ENCODE measurements around the gene MOB2. TPM values are rescaled to one million over a fixed set of nuclear protein-coding genes. Genes with fewer than 3 reads are reported as not detected.
A peak's percentile ranks its signal among the peaks of the same experiment; 100 is the strongest.

Gene MOB2
- total RNA-seq, 5 donors from 2014 or later (not counting 1 experiment from before 2014, with no cell fraction given), result 49.6 to 79.2 (median 72.6) TPM

DNA sequence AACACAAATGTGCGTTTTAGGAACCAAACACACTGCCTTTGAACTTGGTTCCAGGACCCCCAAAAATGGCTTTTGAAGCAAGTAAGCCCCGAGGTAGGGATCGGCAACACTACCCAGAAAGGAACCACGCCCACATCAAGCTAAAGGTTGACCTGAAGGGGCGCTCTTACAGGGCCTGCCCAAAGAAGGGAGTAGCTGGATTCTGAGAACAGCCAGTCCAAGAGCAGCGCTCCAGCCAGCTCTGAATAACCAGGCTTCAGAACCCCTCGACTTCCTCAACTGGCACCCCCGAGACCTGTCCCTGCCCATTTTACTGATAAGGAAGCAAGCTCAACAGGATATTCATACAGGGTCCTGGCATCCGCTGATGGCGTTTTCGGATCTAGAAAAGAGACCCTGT is 18.9 kb upstream of the MOB2 start:
- ATAC-seq (replicated peaks in 1 of 4) (no peak), DNase-seq (no peak)
- Histone ChIP-seq H3K27ac (ENCODE audit: low read length) (no peak overlapping the region), H3K9me3 (no peaks in the 10 kb centered on the region), H3K27me3 (replicated peaks in 1 of 2; ENCODE audit: control insufficient read depth in 2 of 2, extremely low read depth in 1 of 2, insufficient read depth in 2 of 2, low read length in 1 of 2) (no peaks in the 10 kb centered on the region), H3K4me3 (ENCODE audit: control insufficient read depth in 1 of 2, extremely low read depth in 1 of 2, low read length in 1 of 2) (no peak overlapping the region), H3K36me3 (ENCODE audit: control insufficient read depth in 2 of 2, extremely low read depth in 1 of 2, insufficient read depth in 1 of 2, low read length in 1 of 2) (peaks cover 3% of the 10 kb centered on the region in 2 donors), H3K4me1 (ENCODE audit: control insufficient read depth in 1 of 2, extremely low read depth in 1 of 2, insufficient read depth in 2 of 2, low read length in 2 of 2) (peaks cover 0 to 62% of the 10 kb centered on the region in 2 experiments)
- CTCF ChIA-PET, result no interaction called here
- Mint-ChIP-seq H3K36me3 (peaks cover 4% of the 10 kb centered on the region), H3K4me3 (no peak overlapping the region), H3K9me3 (no peaks in the 10 kb centered on the region), H3K27ac (no peak overlapping the region), H3K27me3 (no peaks in the 10 kb centered on the region), H3K4me1 (peaks cover 41 to 47% (median 42%) of the 10 kb centered on the region in 3 donors)
- POLR2A ChIA-PET, result no interaction called here
- WGBS (ENCODE audit: insufficient coverage), result 92% methylated on average over 11 of the region's 11 CpGs

DNA sequence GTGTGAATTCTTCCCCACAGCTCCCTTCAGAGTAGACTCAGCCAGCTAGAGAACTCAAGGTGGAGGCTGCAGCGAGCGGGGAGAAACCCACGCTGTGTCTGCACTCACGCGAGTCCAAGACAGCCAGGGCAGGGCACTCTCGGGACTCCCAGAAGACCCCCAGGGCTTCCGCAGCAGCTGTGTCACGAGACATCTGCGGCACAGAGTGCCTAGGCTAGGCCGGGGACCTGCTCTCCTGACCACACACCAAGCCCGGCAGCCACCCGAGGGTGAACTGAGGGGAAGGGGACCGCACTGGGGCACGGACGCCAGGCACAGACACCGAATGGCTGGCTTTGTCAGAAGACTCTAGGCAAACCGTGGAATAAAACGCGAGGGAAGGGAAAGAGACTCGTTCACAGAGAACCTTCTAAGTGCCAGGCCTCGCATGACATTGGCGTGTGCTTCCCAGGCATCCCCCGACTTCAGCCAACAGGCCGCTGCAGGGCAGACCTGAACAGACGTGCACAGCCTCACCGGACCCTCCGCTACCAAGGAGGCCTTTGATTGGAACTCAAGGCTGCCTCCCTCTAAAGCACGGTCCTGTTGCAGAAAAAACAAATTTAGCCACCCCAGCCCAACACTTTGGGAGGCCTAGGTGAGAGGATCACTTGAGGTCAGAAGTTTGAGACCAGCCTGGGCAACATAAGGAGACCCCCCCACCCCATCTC is 18.2 kb upstream of the MOB2 start:
- Histone ChIP-seq H3K27me3 (replicated peaks in 1 of 2; ENCODE audit: control insufficient read depth in 2 of 2, extremely low read depth in 1 of 2, insufficient read depth in 2 of 2, low read length in 1 of 2) (no peaks in the 10 kb centered on the region), H3K36me3 (ENCODE audit: control insufficient read depth in 2 of 2, extremely low read depth in 1 of 2, insufficient read depth in 1 of 2, low read length in 1 of 2) (peaks cover 3 to 9% of the 10 kb centered on the region in 2 donors), H3K4me3 (ENCODE audit: control insufficient read depth in 1 of 2, extremely low read depth in 1 of 2, low read length in 1 of 2) (no peak overlapping the region), H3K9me3 (no peaks in the 10 kb centered on the region), H3K4me1 (ENCODE audit: control insufficient read depth in 1 of 2, extremely low read depth in 1 of 2, insufficient read depth in 2 of 2, low read length in 2 of 2) (peaks cover 0 to 65% of the 10 kb centered on the region in 2 experiments), H3K27ac (ENCODE audit: low read length) (no peak overlapping the region)
- Mint-ChIP-seq H3K36me3 (peaks cover 8% of the 10 kb centered on the region), H3K4me1 (peaks cover 41 to 49% (median 47%) of the 10 kb centered on the region in 3 donors), H3K4me3 (no peak overlapping the region), H3K27me3 (no peaks in the 10 kb centered on the region), H3K9me3 (no peaks in the 10 kb centered on the region), H3K27ac (peak overlapping the region in 1 of 2 donors; percentile 28)
- no peak for ATAC-seq (replicated peaks in 1 of 4)
- ChIA-PET CTCF (no interaction called here), POLR2A (no interaction called here)
- no peak for DNase-seq
- 96% methylated on average over 26 of the region's 28 CpGs for WGBS (ENCODE audit: insufficient coverage)

DNA sequence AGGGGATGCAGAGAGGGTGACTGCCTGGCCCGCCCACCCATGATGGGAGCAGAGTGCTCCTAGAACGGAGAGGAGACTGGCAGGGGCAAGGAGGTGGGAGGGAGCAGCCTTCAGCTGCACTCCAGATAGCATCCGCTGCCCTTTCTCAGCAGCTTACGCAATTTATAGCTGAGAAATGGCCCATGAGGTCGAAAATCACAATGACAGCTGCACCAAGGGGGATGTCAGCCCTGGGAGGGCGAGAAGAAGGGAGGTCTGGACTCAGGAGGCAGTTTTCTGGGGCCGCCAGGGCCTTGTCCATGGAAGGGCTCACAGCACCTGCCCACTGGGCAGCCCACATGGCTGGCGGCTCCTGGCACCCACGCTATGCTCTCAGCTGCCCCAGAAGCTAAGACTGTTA is 17.6 kb upstream of the MOB2 start:
- Histone ChIP-seq H3K4me1 (ENCODE audit: control insufficient read depth in 1 of 2, extremely low read depth in 1 of 2, insufficient read depth in 2 of 2, low read length in 2 of 2) (peaks cover 0 to 62% of the 10 kb centered on the region in 2 experiments), H3K27ac (ENCODE audit: low read length) (no peak overlapping the region), H3K9me3 (no peaks in the 10 kb centered on the region), H3K27me3 (replicated peaks in 1 of 2; ENCODE audit: control insufficient read depth in 2 of 2, extremely low read depth in 1 of 2, insufficient read depth in 2 of 2, low read length in 1 of 2) (no peaks in the 10 kb centered on the region), H3K4me3 (ENCODE audit: control insufficient read depth in 1 of 2, extremely low read depth in 1 of 2, low read length in 1 of 2) (no peak overlapping the region), H3K36me3 (ENCODE audit: control insufficient read depth in 2 of 2, extremely low read depth in 1 of 2, insufficient read depth in 1 of 2, low read length in 1 of 2) (peaks cover 3 to 9% of the 10 kb centered on the region in 2 donors)
- Mint-ChIP-seq H3K27me3 (no peaks in the 10 kb centered on the region), H3K9me3 (no peaks in the 10 kb centered on the region), H3K27ac (no peak overlapping the region), H3K4me3 (no peak overlapping the region), H3K36me3 (peaks cover 9% of the 10 kb centered on the region), H3K4me1 (peaks cover 36 to 44% (median 43%) of the 10 kb centered on the region in 3 donors)
- POLR2A ChIA-PET, result no interaction called here
- CTCF ChIA-PET, result no interaction called here
- no peak for DNase-seq
- ATAC-seq (replicated peaks in 1 of 4), result no peak
- WGBS (ENCODE audit: insufficient coverage), result 98% methylated on average over 7 of the region's 9 CpGs

DNA sequence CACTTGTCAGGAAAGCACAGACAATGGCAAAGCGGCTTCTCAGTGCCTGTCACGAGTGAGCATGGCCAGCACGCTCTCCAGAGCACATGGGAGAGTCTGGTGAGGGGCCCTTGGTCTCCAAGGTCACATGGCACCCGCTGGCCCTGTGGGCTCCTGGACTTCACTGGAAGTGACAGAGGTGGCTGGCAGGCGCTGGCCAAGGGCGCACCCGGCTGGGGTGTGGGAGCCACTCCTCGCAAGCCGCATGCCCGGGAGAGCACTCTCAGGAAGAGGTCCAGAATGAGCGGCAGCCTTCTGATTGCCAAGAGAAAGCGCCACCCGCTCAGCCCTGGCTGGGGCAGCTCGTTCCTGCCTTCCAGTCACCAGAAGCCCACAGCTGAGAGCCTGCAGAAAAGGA is 17.1 kb upstream of the MOB2 start:
- Histone ChIP-seq H3K4me1 (ENCODE audit: control insufficient read depth in 1 of 2, extremely low read depth in 1 of 2, insufficient read depth in 2 of 2, low read length in 2 of 2) (peaks cover 0 to 60% of the 10 kb centered on the region in 2 experiments), H3K36me3 (ENCODE audit: control insufficient read depth in 2 of 2, extremely low read depth in 1 of 2, insufficient read depth in 1 of 2, low read length in 1 of 2) (peaks cover 3 to 9% of the 10 kb centered on the region in 2 donors), H3K4me3 (ENCODE audit: control insufficient read depth in 1 of 2, extremely low read depth in 1 of 2, low read length in 1 of 2) (no peak overlapping the region), H3K27me3 (replicated peaks in 1 of 2; ENCODE audit: control insufficient read depth in 2 of 2, extremely low read depth in 1 of 2, insufficient read depth in 2 of 2, low read length in 1 of 2) (no peaks in the 10 kb centered on the region), H3K27ac (ENCODE audit: low read length) (no peak overlapping the region), H3K9me3 (no peaks in the 10 kb centered on the region)
- POLR2A ChIA-PET, result no interaction called here
- CTCF ChIA-PET, result no interaction called here
- Mint-ChIP-seq H3K9me3 (no peaks in the 10 kb centered on the region), H3K27me3 (no peaks in the 10 kb centered on the region), H3K36me3 (peaks cover 14% of the 10 kb centered on the region), H3K4me1 (peaks cover 40 to 45% (median 43%) of the 10 kb centered on the region in 3 donors), H3K4me3 (no peak overlapping the region), H3K27ac (no peak overlapping the region)
- no peak for DNase-seq
- no peak for ATAC-seq (replicated peaks in 1 of 4)
- 95% methylated on average over 14 of the region's 14 CpGs for WGBS (ENCODE audit: insufficient coverage)

DNA sequence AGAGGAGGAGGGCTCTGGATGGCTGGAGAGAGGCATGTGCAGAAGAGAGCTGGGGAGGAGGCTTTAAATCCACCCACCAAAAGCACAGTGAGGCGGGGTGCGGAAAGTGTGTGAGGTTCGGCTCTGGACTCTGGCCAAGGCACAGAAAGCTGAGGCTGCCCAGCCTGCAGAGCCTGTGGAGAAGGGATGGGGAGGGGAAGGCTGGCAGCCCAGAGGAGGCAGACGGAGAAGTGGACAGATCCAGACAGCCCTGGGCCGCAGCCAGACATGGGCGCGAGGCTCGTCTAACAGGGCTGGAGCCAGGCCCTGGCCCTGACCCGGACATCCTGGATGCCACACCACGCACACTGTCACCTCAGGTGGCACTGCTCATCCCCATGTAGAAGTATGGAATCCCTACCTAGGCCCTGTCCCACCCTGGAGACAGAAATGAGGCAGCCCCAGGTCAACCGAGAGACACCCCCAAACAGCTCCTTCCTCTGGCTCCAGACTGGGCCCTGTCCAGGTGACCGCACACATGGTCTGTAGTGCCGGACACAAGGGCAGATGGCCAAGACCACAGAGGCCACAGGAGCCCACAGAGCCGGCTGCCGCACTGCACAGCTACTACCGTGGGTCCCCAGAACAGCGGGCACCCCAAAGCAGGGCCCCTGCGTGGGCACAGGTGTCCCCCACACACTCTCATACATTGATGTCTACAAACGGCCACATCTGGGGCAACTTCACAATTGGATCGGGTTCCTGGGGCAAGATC is 16.6 kb upstream of the MOB2 start:
- Histone ChIP-seq H3K36me3 (ENCODE audit: control insufficient read depth in 2 of 2, extremely low read depth in 1 of 2, insufficient read depth in 1 of 2, low read length in 1 of 2) (peaks cover 3 to 9% of the 10 kb centered on the region in 2 donors), H3K27me3 (replicated peaks in 1 of 2; ENCODE audit: control insufficient read depth in 2 of 2, extremely low read depth in 1 of 2, insufficient read depth in 2 of 2, low read length in 1 of 2) (no peaks in the 10 kb centered on the region), H3K9me3 (no peaks in the 10 kb centered on the region), H3K27ac (ENCODE audit: low read length) (no peak overlapping the region), H3K4me1 (ENCODE audit: control insufficient read depth in 1 of 2, extremely low read depth in 1 of 2, insufficient read depth in 2 of 2, low read length in 2 of 2) (peaks cover 0 to 58% of the 10 kb centered on the region in 2 experiments), H3K4me3 (ENCODE audit: control insufficient read depth in 1 of 2, extremely low read depth in 1 of 2, low read length in 1 of 2) (no peak overlapping the region)
- H3K4me1 Mint-ChIP-seq, result peaks cover 46 to 49% (median 46%) of the 10 kb centered on the region in 3 donors
- H3K4me3 Mint-ChIP-seq, result no peak overlapping the region
- peaks cover 19% of the 10 kb centered on the region for H3K36me3 Mint-ChIP-seq
- H3K9me3 Mint-ChIP-seq, result no peaks in the 10 kb centered on the region
- H3K27ac Mint-ChIP-seq, result no peak overlapping the region
- WGBS (ENCODE audit: insufficient coverage), result 84% methylated on average over 14 of the region's 20 CpGs
- no peaks in the 10 kb centered on the region for H3K27me3 Mint-ChIP-seq
- no peak for ATAC-seq (replicated peaks in 1 of 4)
- DNase-seq, result no peak
- ChIA-PET POLR2A (no interaction called here), CTCF (no interaction called here)

GRCh38 chr11:1502168-1502953 is 15.8 kb upstream of the MOB2 start:
- Histone ChIP-seq H3K27me3 (replicated peaks in 1 of 2; ENCODE audit: control insufficient read depth in 2 of 2, extremely low read depth in 1 of 2, insufficient read depth in 2 of 2, low read length in 1 of 2) (no peaks in the 10 kb centered on the region), H3K9me3 (no peaks in the 10 kb centered on the region), H3K4me3 (ENCODE audit: control insufficient read depth in 1 of 2, extremely low read depth in 1 of 2, low read length in 1 of 2) (no peak overlapping the region), H3K27ac (ENCODE audit: low read length) (no peak overlapping the region), H3K36me3 (ENCODE audit: control insufficient read depth in 2 of 2, extremely low read depth in 1 of 2, insufficient read depth in 1 of 2, low read length in 1 of 2) (peaks cover 3 to 9% of the 10 kb centered on the region in 2 donors), H3K4me1 (ENCODE audit: control insufficient read depth in 1 of 2, extremely low read depth in 1 of 2, insufficient read depth in 2 of 2, low read length in 2 of 2) (peaks cover 0 to 56% of the 10 kb centered on the region in 2 experiments)
- H3K4me1 Mint-ChIP-seq, result peaks cover 48 to 50% (median 49%) of the 10 kb centered on the region in 3 donors
- ChIA-PET CTCF (no interaction called here), POLR2A (no interaction called here)
- 95% methylated on average over 19 of the region's 24 CpGs for WGBS (ENCODE audit: insufficient coverage)
- ATAC-seq (replicated peaks in 1 of 4) (no peak), DNase-seq (no peak)
- no peaks in the 10 kb centered on the region for H3K9me3 Mint-ChIP-seq
- H3K27me3 Mint-ChIP-seq, result no peaks in the 10 kb centered on the region
- no peak overlapping the region for H3K4me3 Mint-ChIP-seq
- H3K36me3 Mint-ChIP-seq, result peaks cover 21% of the 10 kb centered on the region
- H3K27ac Mint-ChIP-seq, result no peak overlapping the region

Measured in T-cell (primary cell).